NB4 (cell line): Measurements from ENCODE around the gene COL6A1.

ENCODE experiments used
- DNase-seq: peaks from one replicate; pipeline ENCODE4 v3.0.0; 2010; ENCODE audit warnings: low read depth
- H3K4me3 ChIP-seq: one replicate; pipeline ENCODE4 v1.5.1; 2011; ENCODE audit warnings: mild to moderate bottlenecking, low read depth, low read length, moderate library complexity
- MYC ChIP-seq: IDR thresholded peaks from 2 replicates; pipeline ENCODE4 v1.6.1; 2011; ENCODE audit warnings: low read depth, low read length
- POLR2A ChIP-seq: IDR thresholded peaks from 2 replicates; pipeline ENCODE4 v1.6.1; 2011; ENCODE audit warnings: mild to moderate bottlenecking; ENCODE audit not compliant: insufficient read length; ENCODE audit errors: extremely low read depth
- TF ChIP-seq, protein P1 (sequence below): IDR thresholded peaks from 2 replicates; pipeline ENCODE4 v1.6.1; 2011; ENCODE audit warnings: low read depth, low read length
- TF ChIP-seq, protein P2 (sequence below): IDR thresholded peaks from one replicate; pipeline ENCODE4 v1.5.1; 2012; ENCODE audit warnings: low read depth, low read length

Gene COL6A1

DNA sequence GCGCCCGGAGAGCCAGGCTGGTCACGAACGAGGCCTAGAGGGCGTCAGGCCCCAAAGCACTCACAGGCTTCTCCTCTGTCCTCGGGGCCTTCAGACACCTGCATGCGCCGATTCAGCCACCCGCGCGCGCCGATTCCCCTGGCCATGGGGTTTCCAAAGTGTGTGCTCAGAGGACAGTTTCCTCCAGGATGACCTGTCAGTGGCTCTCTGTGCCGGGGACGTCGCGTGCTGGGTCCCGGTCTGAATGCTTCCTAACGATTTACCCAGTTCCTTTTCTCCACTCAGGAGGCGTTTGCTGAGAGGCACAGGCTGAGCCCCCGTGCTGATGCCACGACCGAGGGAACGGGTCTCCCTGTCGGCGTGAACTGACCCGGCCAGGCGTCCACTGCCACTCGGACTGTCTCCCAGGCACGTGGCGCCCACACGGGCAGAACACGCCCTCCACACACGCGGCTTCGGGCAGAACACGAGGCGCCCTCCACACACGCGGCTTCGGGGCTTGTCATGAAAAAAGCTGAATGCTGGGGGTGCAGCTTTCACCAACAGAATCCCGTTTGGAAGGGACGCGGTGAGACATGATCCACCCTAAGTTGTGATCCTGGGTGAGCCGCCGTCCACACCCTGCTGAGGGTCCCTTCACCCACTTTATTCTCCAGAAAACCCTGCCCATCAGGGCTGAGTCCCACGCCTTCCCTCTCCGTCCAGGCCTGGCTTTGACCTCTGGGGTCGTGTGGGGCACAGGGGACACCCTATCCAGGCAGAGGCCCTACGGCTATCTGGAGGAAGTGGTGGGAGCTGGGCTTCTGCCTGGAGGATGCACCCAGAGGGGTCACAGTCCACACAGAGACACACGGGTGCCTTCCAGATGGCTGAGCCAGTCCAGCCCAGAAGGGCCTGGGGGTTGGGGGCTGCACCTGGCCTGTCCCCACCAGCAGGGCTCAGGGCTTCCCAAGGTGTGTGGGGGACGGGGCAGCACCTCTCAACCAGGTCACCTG, 56.1 kb downstream of the COL6A1 start:
- H3K4me3 ChIP-seq: no peak overlapping the region
- TF ChIP-seq, protein P1, sequence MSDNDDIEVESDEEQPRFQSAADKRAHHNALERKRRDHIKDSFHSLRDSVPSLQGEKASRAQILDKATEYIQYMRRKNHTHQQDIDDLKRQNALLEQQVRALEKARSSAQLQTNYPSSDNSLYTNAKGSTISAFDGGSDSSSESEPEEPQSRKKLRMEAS: no peak
- TF ChIP-seq MYC: no peak
- TF ChIP-seq POLR2A: no peak
- TF ChIP-seq, protein P2, sequence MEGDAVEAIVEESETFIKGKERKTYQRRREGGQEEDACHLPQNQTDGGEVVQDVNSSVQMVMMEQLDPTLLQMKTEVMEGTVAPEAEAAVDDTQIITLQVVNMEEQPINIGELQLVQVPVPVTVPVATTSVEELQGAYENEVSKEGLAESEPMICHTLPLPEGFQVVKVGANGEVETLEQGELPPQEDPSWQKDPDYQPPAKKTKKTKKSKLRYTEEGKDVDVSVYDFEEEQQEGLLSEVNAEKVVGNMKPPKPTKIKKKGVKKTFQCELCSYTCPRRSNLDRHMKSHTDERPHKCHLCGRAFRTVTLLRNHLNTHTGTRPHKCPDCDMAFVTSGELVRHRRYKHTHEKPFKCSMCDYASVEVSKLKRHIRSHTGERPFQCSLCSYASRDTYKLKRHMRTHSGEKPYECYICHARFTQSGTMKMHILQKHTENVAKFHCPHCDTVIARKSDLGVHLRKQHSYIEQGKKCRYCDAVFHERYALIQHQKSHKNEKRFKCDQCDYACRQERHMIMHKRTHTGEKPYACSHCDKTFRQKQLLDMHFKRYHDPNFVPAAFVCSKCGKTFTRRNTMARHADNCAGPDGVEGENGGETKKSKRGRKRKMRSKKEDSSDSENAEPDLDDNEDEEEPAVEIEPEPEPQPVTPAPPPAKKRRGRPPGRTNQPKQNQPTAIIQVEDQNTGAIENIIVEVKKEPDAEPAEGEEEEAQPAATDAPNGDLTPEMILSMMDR: no peak
- no peak for DNase-seq

DNA sequence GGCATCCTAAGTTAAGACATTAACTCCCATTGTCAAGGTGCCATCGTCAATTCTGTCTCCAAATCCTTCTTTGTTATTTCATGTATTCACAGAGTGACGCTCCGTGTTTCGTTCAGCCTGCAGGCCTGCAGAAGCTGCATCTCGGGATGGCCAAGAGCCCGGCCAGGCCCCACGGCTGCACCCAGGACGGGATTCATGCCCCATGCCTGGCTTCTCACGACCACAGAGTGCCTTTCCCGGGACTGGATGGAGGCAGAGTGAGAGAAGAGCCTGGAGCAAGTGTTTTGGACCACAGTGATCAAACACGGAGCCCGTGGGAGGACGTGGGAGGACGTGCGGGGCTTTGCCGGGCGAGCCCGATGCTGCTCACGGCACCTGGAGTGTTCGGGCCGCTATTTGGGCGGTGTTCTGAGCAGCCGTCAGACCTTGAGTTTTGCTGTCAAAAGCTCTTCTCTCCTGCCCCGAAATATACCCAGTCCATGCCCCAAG, 56.8 kb downstream of the COL6A1 start:
- DNase-seq: no peak
- no peak for TF ChIP-seq POLR2A
- TF ChIP-seq, protein P2: no peak
- TF ChIP-seq, protein P1: no peak
- no peak for TF ChIP-seq MYC
- H3K4me3 ChIP-seq: no peak overlapping the region

DNA sequence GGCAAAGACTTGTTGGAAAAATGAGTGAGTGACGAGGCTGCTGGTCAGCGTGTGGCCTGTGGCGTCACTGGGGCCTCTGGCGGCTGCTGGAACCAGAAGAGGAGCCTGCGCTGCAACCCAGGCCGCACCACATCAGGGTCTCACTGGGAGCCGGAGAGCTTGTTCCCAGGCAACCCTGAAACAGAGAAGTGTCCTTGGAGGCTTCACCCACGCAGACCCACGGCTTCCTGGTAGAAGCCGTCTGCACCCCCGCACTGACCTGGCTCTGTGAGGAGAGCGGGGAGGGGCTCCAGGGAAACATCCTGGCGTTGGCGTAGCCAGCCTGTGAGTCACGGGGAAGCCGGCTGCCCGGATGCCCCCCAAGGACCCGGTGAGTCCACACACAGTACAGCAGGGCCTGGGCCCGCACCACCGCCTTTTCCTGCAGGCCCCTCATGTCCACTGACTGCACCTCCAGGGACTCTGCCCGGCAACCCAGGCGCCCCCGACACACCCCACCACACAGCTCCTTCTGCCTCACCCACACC, 57.4 kb downstream of the COL6A1 start:
- no peak for TF ChIP-seq MYC
- TF ChIP-seq, protein P1: no peak
- no peak for TF ChIP-seq POLR2A
- TF ChIP-seq, protein P2: no peak
- no peak for DNase-seq
- H3K4me3 ChIP-seq: no peak overlapping the region

DNA sequence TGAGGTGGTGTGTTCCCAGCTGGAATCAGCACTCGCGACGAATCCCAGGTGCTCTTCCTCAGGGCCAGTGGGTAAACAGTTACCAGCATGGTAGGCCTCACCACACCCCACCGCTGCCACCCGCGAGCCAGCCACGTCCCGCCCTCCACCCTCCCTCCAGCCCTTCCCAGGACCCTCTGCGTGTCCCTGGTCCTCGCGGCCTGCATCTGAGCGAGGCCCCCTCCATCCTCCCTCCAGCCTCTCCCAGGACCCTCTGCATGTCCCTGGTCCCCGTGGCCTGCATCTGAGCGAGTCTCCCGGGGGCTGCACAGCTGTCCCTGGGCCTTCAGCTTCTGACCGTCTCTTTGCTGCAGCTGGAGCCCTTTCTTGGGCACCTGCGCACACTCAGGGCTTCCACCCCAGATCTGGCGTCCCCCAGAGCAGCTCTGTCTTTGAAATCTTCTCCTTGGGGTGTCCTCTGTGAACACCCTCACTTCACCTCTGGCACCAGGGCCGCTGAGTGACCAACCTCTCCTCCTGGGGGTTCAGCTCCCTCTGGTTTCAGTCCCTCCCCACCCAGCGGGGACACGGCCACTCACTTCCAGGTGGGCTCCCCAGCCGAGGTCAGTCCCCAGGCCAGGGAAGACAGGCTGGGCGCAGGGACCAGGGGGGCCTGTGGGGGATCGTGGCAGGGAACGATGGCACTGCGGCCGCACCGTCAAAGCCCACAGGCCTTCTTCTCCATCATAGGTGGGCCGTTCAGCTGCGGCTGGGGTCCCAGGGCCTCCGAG, 58.5 kb downstream of the COL6A1 start:
- TF ChIP-seq POLR2A: no peak
- TF ChIP-seq, protein P2: no peak
- TF ChIP-seq, protein P1: no peak
- no peak for TF ChIP-seq MYC
- H3K4me3 ChIP-seq: no peak overlapping the region
- no peak for DNase-seq

DNA sequence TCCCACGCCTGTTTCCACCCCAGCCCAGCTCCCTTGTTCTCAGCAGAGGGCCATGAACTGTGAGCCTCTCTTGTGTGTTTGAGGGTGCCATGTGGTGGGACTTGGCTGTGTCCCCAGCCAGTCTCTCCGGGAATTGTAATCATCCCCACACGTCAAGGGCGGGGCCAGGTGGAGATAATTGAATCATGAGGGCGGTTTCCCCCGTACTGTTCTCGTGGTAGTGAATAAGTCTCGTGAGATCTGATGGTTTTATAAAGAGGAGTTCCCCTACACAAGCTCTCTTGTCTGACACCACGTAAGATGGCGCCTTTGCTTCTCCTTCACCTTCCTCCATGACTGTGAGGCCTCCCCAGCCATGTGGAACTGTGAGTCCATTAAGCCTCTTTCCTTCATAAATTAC, 59.1 kb downstream of the COL6A1 start:
- TF ChIP-seq, protein P2: no peak
- TF ChIP-seq MYC (no peak), POLR2A (no peak)
- TF ChIP-seq, protein P1: no peak
- no peak for DNase-seq

More for the DNA sequence above, 59.1 kb downstream of the COL6A1 start:
- H3K4me3 ChIP-seq: no peak overlapping the region
